Stimulated activated CD4-positive, alpha-beta T cell treated with anti-CD3 and anti-CD28 coated beads, Interleukin-12 subunit alpha, Interleukin-12 subunit beta, amount 100 ng/mL, for 48 hours (primary cell): ENCODE data around the gene KIAA1328.

Experiments
- DNase-seq, 3 donors: peaks; one replicate each; pipeline ENCODE4 v3.0.0-alpha.2; 2020; ENCODE audit warnings: low read depth in 2 of 3, low spot score in 1 of 3

KIAA1328 gene

DNA sequence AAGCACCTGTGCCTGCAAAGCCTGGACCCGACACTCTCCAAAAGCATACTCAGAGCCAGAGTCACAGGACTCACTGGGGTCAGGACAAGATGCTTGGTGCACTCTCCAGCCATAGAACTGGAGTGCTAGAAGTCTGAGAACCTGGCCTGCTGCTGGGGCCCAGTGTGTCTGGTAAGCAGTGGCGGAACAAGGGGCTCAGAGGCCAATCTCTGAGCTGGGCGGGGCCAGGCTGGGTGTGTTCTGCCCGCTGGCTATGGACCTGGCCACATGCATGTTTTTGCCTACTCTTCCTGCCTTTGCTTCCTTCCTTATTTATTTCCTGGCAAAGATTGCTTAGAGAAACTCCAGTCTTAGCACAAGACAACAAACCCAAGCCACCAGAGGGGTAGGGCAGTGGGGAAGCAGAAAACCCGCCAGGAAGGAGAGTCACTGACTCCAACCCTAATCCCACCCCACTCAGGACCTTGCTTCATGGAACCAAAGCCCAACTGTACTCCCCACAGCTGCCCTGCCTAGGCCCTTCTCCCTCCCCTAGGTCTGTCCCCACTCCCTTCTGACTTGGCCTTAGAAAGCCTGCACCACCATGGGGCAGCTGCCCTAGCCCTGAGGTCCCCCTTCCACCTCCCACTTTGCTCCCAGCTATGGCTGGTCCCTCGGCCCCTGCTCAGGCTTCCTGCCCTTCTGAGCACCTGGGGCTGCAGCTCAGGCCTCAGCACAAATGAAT is 421.1 kb downstream of the KIAA1328 start:
- DNase-seq = no peak

DNA sequence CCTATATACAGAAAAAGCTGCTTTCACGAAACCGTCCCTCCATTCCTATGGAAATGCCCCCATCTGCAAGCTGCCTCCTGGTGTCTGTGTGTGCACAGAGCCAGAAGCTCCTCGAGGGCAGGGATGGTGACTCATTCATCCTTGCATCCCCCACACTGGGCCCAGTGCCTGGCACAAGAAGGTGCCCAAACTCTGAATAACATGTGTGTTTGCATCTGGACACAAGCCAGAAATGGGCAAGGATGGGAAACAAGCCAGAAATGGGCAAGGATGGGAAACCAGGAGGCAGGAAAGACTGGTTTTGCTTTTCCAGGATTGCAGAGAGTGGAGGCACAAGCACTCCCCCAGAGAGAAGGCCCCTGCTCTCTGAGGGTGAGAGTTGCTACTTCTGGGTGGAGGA is 422.8 kb downstream of the KIAA1328 start:
- no peak for DNase-seq

DNA sequence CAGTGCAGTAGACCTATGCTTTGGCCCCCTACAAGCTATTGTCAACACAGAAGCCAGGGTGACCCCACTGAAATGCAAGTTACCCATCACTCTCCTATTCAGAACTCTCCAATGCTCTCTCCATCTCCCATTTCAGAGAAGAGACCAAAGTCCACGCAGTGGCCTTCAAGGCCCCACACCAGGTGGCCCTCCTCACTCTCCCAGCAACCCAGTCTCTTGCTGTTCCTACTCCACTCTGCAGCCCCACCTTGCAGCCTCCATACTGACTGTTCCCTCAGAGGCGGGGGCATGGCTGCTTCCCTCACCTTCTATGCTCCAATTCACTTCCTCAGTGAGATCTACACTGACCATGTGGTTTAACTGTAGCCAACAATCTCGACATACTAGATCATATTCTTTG is 423.4 kb downstream of the KIAA1328 start:
- DNase-seq = no peak

DNA sequence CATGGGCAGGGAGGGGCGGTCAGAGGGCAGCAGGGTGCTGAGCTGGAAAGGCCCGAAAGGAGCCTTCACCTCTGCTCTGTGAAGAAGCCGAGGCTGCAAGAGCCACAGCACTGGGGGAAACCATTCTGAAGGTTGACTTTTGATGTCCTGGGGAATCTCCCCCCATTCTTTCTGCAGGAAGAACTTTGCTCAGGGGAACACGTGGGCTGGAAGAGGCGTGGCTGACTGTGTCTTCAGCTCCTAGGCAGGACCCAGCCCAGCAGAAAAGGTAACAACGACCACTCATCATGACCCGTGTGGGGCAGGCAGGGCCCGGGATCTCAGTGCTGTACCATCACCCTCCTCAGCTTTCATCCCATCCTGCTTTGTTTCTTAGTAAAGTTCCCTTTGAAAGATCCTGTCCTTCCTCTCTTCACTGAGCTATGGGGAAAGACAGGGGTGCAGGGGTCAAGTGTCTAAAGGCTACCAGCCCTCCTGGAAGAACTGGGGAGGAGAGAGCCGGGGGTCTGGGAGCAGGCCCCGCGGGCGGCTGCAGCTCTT is 424.0 kb downstream of the KIAA1328 start:
- no peak for DNase-seq

DNA sequence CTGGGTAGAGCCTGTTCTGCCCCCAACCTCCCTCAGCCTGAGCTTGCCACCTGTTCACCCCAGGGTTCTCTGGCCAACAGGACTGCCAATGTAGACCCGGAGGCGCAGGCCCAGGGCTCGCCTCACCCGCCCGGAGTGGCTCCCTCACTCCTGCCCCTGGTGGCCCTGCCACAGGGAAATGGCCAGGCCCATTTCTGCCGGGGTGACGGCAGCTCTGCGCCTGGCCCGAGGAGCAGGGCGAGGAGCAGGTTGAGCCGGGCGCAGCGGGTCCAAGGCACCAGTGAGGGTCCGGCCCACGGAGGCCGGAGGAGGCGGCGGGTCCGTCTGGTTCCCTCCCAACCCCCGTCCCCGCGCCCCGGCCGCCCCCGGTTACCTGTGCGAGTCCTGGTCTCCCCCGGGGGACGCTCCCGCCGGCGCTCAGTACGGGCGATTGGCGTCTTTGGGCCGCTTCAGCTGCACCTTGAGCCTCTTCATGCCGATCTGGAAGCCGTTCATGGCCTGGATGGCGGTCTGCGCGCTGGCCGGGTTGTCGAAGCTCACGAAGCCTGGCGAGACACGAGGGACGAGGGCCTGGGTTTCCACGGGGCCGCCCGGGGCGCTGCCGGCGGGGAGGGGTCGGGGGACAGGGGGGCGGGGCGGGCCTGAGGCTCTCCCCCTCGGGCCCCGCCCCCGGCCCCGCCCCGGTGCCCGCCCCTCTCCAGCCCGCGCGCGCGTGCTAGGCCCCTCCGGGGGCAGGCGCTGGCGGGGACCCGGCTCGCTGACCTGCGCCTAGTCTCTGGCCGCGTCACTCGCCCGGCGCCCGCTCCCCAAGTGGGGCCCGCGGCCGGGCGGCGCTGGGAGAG is 424.7 kb downstream of the KIAA1328 start:
- DNase-seq = no peak

DNA sequence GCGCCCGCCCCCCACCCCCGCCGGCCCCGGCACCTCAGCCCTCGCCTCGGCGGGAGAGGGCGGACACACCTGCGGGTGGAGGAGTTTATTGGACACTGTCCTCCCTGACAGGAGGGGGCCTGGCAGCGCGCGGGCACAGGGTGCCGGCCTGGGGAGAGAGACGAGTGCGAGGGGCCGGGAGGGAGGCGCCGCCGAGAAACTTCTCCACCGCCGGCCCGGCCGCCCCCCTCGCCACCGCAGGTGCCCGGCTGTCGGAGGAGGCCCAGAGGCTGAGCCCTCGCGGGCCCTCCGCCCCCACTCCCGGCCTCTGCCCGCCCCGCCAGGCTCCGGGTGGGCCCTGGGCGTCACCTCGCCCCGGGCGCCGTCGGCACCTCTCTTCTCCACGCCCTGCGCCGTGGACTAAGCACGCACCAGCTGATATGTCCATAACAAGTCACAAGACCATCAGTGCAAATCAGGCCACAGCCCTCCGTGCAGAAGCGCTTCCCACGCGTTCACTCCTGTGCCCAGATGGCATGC is 425.4 kb downstream of the KIAA1328 start:
- no peak for DNase-seq

DNA sequence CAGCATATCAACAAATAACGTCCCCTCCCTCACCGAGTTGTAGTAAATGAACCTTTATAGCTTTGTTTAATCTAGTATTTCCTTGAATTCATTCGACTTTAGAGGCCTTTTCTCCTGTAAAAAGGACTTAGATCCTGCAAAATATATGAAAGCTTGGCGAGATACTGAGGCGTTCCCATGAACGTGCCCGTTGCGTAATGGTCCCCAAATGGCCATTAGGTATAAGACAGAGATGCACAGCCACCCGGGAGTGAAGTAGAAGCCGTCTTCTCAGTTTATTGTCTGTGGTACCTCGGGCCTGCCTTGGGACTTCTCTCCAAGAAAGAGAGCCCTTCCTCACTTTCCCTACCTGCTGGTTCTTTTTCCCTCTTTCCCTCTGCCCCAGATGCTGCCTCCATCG is 426.0 kb downstream of the KIAA1328 start:
- no peak for DNase-seq

DNA sequence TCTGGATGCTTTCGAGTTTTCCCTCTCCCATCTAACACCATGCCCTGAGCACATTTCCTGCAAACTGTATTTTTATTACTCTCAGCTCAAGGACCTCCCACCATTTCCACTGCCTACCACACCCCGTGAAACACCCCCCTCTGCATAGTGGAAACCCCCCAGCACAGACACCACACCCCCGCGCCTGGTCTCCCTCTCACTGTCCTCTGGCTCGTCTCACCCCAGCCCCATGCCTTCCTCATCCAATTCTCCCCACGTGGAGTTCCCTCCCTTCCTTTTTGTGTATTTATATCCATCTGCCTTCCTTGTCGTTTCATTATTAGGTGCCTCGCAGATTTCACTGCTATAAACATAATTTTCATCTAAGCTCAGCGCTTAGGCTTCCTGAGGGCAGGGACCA is 429.2 kb downstream of the KIAA1328 start:
- DNase-seq = no peak

DNA sequence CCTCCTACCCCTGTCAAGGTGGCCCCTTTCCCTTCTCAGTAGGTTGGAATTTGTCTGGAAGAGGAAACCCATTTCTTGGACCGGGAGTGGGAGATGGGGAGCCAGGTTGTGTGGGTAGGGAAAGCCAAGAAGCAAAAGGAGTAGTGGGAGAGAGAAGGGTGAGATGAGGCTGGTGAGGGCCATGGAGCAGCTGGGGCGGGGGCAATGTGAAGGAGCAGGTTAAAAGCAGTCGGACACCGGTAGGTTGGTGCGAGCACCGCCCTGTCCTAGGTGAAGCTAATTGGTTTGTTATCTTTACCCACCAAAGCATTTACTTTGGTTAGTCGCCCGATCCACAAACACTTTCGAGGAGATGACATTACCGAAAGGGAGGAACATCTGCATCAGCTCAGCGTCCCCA is 429.9 kb downstream of the KIAA1328 start:
- no peak for DNase-seq

DNA sequence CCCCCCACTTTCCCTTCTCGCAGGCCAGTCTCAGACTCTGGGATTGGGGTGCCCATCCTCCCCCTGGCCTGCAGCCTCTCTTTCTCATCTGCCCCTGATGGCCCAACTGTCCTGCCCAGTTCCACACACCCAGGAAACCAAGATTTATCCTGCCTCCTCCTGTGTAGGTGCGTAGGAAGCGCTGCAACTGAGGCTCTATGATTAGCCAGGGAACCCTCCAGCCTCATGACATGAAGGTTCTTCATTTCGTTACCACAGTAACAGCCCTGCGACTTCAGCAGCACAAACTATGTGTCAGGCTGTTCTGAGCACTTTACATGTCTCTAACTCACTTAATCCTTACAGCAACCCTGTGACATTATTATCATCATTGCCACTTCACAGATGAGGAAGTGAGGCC is 430.8 kb downstream of the KIAA1328 start:
- no peak for DNase-seq

DNA sequence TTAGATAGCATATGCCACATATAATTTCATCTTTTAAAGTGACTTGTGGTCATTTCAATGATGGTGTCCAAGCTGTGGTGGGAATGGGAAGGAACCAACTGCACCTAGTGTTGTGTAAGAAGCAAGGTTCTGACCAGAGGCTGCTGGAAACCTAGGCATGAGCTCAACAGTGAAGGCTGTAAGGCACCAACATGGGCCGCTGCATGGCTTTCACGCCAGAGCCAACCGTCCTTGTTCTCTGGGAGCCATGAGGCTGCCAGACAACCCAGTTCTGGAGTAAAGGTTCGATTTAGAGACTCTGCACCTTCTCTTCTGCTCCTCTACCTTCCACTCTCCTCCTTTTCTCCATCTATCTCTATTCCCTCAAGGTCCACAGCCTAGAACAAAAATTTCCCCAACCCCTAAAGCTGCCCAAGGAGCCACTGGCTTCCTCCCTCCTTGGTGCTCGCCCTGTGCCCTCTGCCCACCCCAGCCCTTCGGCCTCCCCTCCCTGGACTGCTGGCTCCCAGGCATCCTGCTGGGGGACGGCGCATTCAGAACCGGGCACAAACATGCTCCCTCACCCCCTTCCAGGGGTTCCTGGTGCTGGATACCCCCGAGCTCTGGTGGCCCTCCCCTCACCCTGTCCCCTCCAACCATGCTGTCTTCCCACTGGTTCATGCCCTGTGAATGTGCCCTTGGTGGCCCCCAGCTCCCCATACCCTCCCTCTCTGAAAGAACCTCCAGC is 431.6 kb downstream of the KIAA1328 start:
- no peak for DNase-seq

DNA sequence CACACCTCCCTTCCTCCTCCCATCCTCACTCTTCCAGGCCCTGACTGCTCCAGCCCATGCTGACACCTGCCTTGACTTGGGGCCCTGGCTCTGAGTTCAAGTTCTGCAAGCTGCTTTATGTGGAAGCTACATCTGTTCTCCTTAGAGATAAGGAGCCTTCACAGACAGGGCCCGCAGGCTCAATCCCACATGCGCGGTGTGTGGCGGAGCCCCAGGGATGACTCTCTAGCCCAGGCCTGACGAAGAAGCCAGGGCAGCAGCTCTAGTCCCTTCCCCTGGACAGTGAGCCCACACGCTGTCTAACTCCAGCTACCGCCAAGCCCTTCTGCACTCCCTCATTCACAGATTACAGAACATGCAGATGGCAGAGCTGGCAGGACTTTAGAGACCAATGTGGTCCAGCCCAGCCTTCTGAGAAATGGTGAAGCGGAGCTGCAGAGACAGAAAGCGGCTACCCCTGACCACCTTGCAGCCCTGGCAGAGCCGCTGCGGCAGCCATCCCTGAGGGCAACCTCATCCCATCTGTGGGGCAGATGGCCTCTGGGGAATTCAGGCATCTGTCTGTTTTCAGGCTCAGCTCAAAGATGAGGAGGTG is 432.4 kb downstream of the KIAA1328 start:
- no peak for DNase-seq

DNA sequence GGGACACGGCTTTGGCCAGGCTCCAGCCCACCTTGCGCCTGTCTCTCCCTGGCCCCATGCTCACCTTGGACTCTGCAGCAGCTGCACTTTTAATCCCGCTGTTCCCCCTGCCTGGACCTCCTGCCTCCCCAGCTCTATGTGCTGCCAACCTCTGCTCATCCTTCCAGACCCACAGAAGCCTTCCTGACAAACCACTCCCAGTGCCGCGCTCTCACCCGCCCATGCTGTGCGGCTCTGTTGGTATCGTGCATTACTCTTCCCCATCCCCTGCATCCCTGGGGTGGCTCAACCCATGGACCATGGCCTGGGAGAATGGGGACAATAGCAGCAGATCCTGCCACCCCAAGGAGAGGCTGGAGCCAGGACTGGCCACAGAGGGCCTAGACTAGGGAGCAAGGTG is 433.1 kb downstream of the KIAA1328 start:
- no peak for DNase-seq

DNA sequence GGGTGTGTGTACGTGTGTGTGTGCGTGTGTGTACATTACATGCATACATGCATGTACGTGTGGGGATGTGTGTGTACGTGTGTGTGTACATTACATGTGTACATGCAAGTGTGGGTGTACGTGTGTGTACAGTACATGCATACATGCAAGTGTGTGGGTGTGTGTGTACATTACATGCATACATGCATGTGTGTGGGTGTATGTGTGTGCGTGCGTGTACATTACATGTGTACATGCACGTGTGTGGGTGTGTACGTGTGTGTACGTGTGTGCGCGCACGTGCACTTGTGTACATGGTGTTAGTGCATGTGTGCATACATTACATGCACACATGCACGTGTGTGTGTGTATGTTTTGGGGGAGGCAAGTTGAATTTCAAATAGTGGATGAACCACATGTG is 436.0 kb downstream of the KIAA1328 start:
- DNase-seq = no peak

DNA sequence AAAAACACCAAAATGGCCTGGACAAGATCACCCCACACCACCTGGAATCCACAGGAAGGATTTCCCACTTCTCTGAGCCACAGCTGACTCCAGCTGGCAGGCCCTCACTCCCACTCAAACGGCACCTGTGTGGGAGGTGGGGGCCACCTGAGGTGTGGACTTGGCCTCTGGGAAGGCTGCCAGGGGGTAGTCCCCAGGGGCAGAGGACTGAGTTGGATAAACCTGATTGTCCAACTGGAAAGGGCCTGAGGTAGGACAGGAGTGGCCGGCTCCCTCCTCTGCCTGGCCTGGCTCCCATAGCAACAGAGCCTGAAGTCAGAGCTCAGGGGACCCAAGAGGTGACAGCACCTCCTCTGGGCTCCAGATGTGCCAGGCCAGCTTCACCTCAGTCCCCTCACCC is 436.5 kb downstream of the KIAA1328 start:
- DNase-seq = no peak

DNA sequence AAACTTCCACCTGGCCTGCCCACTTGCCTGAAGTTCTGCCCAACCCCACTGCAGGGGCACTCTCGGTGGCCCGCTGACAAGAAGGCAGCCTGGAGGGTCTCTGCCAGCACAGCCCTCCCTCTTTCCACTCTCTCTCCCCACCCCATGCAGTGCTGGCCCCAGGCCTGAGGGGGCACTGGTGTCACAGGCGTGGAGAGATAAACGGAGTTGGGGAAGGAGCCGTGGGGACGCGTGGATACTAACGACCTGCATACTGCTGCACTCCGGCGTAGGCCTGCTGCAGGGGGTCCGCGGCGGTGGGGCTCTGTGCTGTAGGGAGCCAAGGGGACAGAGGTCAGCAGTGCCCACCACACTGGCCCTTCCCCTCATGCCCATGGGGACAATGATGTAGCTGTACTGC is 437.4 kb downstream of the KIAA1328 start:
- no peak for DNase-seq

DNA sequence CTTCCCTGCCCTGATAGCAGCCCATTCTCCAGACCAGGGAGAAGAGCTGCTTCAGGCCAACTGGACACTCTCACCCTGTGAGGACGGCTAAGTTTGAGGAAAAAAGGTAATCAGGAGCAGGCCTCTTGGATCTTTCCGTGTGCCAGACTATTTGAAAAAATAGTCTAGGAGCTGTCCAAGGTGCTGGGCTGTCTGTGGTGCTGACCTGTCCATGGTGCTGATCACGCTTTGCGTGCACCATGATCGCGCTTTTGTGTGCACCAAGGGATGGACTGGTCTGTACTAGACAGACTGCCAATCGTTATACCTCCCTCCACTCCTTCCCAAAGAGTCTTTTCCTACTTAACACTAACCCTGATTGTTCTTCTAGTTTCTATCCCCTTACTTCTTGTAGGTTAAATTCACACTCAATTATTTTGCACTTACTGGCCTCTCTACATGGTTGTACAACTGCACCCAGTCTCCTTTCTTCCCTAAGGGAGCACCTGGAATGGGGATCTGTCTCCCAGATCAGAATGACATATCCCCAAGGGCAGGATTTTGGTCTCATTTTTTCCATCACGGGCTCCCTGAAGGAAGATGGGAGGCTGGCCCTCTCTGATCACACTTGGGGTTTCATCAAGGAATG is 441.2 kb downstream of the KIAA1328 start:
- DNase-seq = peak in 1 of 3 donors; percentile 33

DNA sequence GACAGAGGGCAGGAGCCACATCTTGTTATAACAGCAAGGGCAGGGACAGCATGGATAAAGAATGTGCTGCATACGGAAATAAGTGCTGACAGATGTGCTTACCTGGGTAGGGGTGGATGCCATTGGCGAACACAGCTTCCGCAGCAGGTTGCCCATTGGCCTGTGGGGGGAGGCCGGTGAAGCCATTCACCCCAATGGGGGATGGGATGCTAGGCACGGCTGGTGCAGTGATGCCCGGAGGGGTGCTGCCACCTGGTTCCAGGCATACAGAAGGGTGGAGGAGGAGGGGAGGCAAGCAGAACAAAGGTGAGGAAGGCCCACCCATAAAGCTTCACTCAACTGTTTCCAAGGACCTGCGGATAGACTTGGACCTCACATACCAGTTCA is 441.7 kb downstream of the KIAA1328 start:
- no peak for DNase-seq

DNA sequence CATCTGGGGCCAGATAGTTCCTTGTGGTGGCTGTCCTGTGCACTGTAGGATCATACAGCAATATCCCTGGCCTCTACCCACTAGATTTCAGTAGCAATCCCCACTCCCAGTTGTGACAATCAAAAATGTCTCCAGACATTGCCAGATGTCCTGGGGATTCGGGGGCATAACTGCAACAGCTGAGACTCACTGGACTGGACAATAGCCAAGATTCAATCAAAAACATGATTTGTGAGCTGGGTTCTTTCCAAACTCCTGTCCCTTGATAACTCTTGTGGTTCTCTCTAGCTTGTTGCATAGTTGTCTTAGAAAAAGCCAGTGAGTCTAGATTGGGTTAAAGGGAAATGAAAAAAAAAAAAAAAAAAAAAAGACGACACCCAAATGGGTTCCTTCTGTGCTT is 443.3 kb downstream of the KIAA1328 start:
- DNase-seq = no peak

DNA sequence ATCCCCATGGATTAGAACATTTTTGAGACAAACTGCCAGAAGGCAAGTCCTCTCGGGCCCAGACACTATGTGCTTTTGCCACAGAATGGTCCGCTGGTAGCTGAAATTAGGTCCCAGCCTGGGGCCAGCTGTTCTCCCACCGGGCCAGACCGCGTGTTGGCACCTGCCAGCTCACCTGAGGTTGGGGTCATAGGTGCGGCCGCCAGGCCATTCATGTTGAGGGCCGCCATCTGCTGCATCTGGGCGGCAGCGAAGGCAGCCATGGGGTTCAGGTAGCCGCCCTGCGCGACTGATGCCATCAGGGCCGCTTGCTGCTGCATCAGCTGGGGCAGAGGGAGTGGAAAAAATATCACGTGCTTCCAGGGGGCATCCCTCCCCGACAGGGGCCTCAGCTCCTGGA is 443.9 kb downstream of the KIAA1328 start:
- DNase-seq = no peak
